GM23248 (cell line): Measurements from ENCODE around the gene TMCO4.

Source experiments
- EZH2 ChIP-seq: fragments of 200-600 bp; sonication (generic); IDR thresholded peaks from 2 replicates; pipeline ENCODE4 v1.6.1; 2018; ENCODE audit warnings: antibody characterized with exemption, mild to moderate bottlenecking; ENCODE audit not compliant: insufficient read depth, poor library complexity, severe bottlenecking
- EZH2phosphoT487 ChIP-seq: fragments of 200-600 bp; sonication (generic); IDR thresholded peaks from 2 replicates; pipeline ENCODE4 v1.6.1; 2018; ENCODE audit warnings: antibody characterized with exemption, moderate library complexity, mild to moderate bottlenecking, low read depth; ENCODE audit not compliant: insufficient read depth

GRCh38 chr1:19798486-19799229 lies 1.1 kb downstream of the TMCO4 start:
- TF ChIP-seq EZH2, result no peak
- no peak for TF ChIP-seq EZH2phosphoT487
